ENCODE data around the gene PEX13. TPM values are rescaled to one million over a fixed set of nuclear protein-coding genes. Genes with fewer than 3 reads are reported as not detected.
A peak's percentile ranks its signal among the peaks of the same experiment; 100 is the strongest.

PEX13 gene
- total and polyA plus RNA-seq, 10 of the 15 experiments (the other 5 are each of a cell fraction or from before 2014, with no cell fraction given): 2.6 to 27.6 (median 17.8) TPM

GRCh38 chr2:60998628-60999545 is 18.6 kb upstream of the PEX13 start (continued):
- TF ChIP-seq CBX5 (IDR thresholded peaks at IDR 0.05; ENCODE audit: low read depth): no peak; the same call in 1 of the 2 replicates
- no peak for TF ChIP-seq EED (IDR thresholded peaks at IDR 0.05; ENCODE audit: low read depth)
- TF ChIP-seq KLF5 (IDR thresholded peaks at IDR 0.05; ENCODE audit: partially characterized antibody): no peak
- no peak for TF ChIP-seq TAF1 (IDR thresholded peaks at IDR 0.05; ENCODE audit: borderline replicate concordance, low read depth, low read length)
- no peak for TF ChIP-seq ZNF384 (IDR thresholded peaks at IDR 0.05; ENCODE audit: borderline replicate concordance, low read depth, low read length)
- TF ChIP-seq SMC3 (IDR thresholded peaks at IDR 0.05; ENCODE audit: borderline replicate concordance, low read length): peak; percentile 88; the same call in 1 of the 2 replicates
- TF ChIP-seq MTA2 (IDR thresholded peaks at IDR 0.05; ENCODE audit: low read depth): no peak
- TF ChIP-seq ZNF24 (IDR thresholded peaks at IDR 0.05): no peak
- no peak for TF ChIP-seq PAX8 (IDR thresholded peaks at IDR 0.05)
- TF ChIP-seq NR2C2 (IDR thresholded peaks at IDR 0.05; ENCODE audit: borderline replicate concordance, control insufficient read depth, insufficient read length, low read depth): no peak
- peak; percentile 37; the same call in 1 of the 2 replicates for TF ChIP-seq FOXM1 (IDR thresholded peaks at IDR 0.05; ENCODE audit: low read depth, low read length)
- TF ChIP-seq RCOR1 (conservative IDR thresholded peaks at IDR 0.05; ENCODE audit: low read depth, low read length): no peak
- TF ChIP-seq SMARCA5 (IDR thresholded peaks at IDR 0.05): no peak
- 0 out of 2 replicates have a peak, but pooled peaks have one; percentile 14 for TF ChIP-seq ATF2 (IDR thresholded peaks at IDR 0.05; ENCODE audit: low read length)
- TF ChIP-seq RAD21 (IDR thresholded peaks at IDR 0.05; ENCODE audit: insufficient read depth, low read depth, low read length): peak; percentile 89
- TF ChIP-seq MLLT1 (IDR thresholded peaks at IDR 0.05): no peak
- no peak for TF ChIP-seq STAT3 (IDR thresholded peaks at IDR 0.05; ENCODE audit: low read depth, low read length)
- no peak for TF ChIP-seq RB1 (IDR thresholded peaks at IDR 0.05; ENCODE audit: borderline replicate concordance)
- no peak for TF ChIP-seq CEBPZ (IDR thresholded peaks at IDR 0.05; ENCODE audit: low read depth, low read length)
- TF ChIP-seq, protein P1, sequence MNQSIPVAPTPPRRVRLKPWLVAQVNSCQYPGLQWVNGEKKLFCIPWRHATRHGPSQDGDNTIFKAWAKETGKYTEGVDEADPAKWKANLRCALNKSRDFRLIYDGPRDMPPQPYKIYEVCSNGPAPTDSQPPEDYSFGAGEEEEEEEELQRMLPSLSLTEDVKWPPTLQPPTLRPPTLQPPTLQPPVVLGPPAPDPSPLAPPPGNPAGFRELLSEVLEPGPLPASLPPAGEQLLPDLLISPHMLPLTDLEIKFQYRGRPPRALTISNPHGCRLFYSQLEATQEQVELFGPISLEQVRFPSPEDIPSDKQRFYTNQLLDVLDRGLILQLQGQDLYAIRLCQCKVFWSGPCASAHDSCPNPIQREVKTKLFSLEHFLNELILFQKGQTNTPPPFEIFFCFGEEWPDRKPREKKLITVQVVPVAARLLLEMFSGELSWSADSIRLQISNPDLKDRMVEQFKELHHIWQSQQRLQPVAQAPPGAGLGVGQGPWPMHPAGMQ (IDR thresholded peaks at IDR 0.05; ENCODE audit: borderline replicate concordance): no peak
- TF ChIP-seq RUNX3 (IDR thresholded peaks at IDR 0.05; ENCODE audit: low read length): peak; percentile 82
- TF ChIP-seq, protein P2, sequence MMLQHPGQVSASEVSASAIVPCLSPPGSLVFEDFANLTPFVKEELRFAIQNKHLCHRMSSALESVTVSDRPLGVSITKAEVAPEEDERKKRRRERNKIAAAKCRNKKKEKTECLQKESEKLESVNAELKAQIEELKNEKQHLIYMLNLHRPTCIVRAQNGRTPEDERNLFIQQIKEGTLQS (IDR thresholded peaks at IDR 0.05; ENCODE audit: borderline replicate concordance, extremely low read depth, low read depth, low read length): no peak

Measured in GM12878 (cell line).